Measurements from ENCODE around the gene HERPUD2. TPM values are rescaled to one million over a fixed set of nuclear protein-coding genes. Genes with fewer than 3 reads are reported as not detected.

Gene HERPUD2
- total and polyA plus RNA-seq, 2 of the 4 experiments (the other 2 are of a cell fraction), result 22.2 to 27.2 TPM

DNA sequence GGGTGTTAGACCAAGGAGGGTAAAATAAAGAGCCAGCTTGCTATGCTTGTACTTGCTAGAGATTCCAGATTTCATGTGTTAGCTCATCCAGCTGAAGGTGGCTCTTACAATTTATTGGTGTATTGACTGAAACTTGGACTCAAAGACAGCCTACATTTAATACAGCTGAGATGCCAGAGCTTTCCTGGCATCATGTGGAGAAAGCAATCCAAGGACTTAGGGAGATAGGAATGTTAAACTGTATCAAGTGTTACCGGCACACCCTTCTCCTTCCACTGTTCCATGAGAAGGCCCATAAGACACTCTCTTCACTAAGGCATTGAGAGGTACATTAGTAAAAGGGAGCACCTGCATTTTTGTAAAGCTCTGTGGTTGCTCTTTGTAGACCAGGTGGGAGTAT lies 9.3 kb upstream of the HERPUD2 start:
- H3K4me2 ChIP-seq (ENCODE audit: low read depth, low read length), result no peak overlapping the region
- H3K56ac ChIP-seq (ENCODE audit: extremely low read depth, insufficient read depth, low read length), result no peak overlapping the region
- no peak for TF ChIP-seq CHD1 (IDR thresholded peaks at IDR 0.05; ENCODE audit: low read depth, low read length)
- TF ChIP-seq BHLHE40 (IDR thresholded peaks at IDR 0.05; ENCODE audit: low read depth, low read length), result no peak
- TF ChIP-seq CEBPB (IDR thresholded peaks at IDR 0.05; ENCODE audit: low read depth, low read length), result no peak
- no peak overlapping the region for H2AFZ ChIP-seq (replicated peaks; ENCODE audit: low read length, poor library complexity)
- intact Hi-C loops (cut with micrococcal nuclease) (no loop called here), in situ Hi-C loops (cut with MboI; ENCODE audit: low sequenced_read_pairs) (loop anchor here (25.0 kb wide), 1 partner anchor 633 kb away; no protein-coding TSS in a partner anchor), dilution Hi-C loops (cut with HindIII; ENCODE audit: low sequenced_read_pairs, unreplicated experiment) (no loop called here)
- no peak overlapping the region for H3K27ac ChIP-seq (ENCODE audit: insufficient read depth, low read length)
- DNase-seq (no peak), ATAC-seq (ENCODE audit: low read depth) (no peak)
- H3K9me1 ChIP-seq (ENCODE audit: insufficient read depth, low read length), result no peaks in the 10 kb centered on the region
- H3K9ac ChIP-seq (ENCODE audit: low read depth, low read length), result no peak overlapping the region
- H4K91ac ChIP-seq (ENCODE audit: insufficient read depth, low read depth, low read length), result no peak overlapping the region
- no peak overlapping the region for H3K4me3 ChIP-seq (ENCODE audit: insufficient read depth, low read depth, low read length)
- H3K79me1 ChIP-seq (ENCODE audit: low read depth in 1 of 2, low read length in 2 of 2), result no peaks in the 10 kb centered on the region
- H3K4me1 ChIP-seq (ENCODE audit: control insufficient read depth, insufficient read depth, low read length), result peaks cover 4% of the 10 kb centered on the region
- H3K36me3 ChIP-seq (ENCODE audit: control insufficient read depth, insufficient read depth, low read length), result no peaks in the 10 kb centered on the region
- H3K23ac ChIP-seq (ENCODE audit: low read depth, low read length), result no peak overlapping the region
- ChIA-PET CTCF (no interaction called here), POLR2A (ENCODE audit: unreplicated experiment) (no interaction called here)
- H3K14ac ChIP-seq (replicated peaks; ENCODE audit: low read depth, low read length), result no peak overlapping the region
- H2BK15ac ChIP-seq (ENCODE audit: low read depth, low read length), result no peak overlapping the region
- no peak overlapping the region for H3K18ac ChIP-seq (ENCODE audit: low read depth, low read length)
- no peak overlapping the region for H4K8ac ChIP-seq (ENCODE audit: low read depth in 2 of 2, low read length in 2 of 2)
- no peaks in the 10 kb centered on the region for H4K20me1 ChIP-seq (ENCODE audit: insufficient read depth, low read length)
- no CpG with 5 or more reads among the region's 1 CpG for WGBS, 2 experiments (ENCODE audit: extremely low coverage in 2 of 2, insufficient read length in 1 of 2)
- no TSS peak for BruUV-seq (replicated peaks)
- no peak overlapping the region for H4K5ac ChIP-seq (ENCODE audit: low read depth, low read length)
- no peaks in the 10 kb centered on the region for H3K9me3 ChIP-seq (ENCODE audit: control insufficient read depth, insufficient read depth, low read length)
- H3K27me3 ChIP-seq (ENCODE audit: control insufficient read depth, insufficient read depth, low read length), result no peaks in the 10 kb centered on the region
- no peak overlapping the region for H2AK5ac ChIP-seq (ENCODE audit: low read depth, low read length)
- H2AK9ac ChIP-seq (replicated peaks; ENCODE audit: low read depth, low read length, poor library complexity), result no peak overlapping the region
- no peak overlapping the region for H3K4ac ChIP-seq (ENCODE audit: low read depth, low read length)
- H2BK5ac ChIP-seq (ENCODE audit: low read depth, low read length, poor library complexity, severe bottlenecking), result no peak overlapping the region
- H2BK20ac ChIP-seq (ENCODE audit: low read depth, low read length), result no peak overlapping the region
- no peak overlapping the region for H2BK120ac ChIP-seq (ENCODE audit: low read depth, low read length)
